Stimulated activated CD4-positive, alpha-beta T cell treated with anti-CD3 and anti-CD28 coated beads, Interleukin-2, amount 100 ng/mL, for 48 hours (primary cell): ENCODE data around the gene CREBL2.
"Not testable (repeated sequence)": the region's sequence is repeated elsewhere in the genome, so short reads cannot be mapped to it uniquely, and the experiment has no call there.

ENCODE experiments used
- DNase-seq, 2 donors: peaks; one replicate each; pipeline ENCODE4 v3.0.0-alpha.2; 2020

Gene CREBL2

DNA sequence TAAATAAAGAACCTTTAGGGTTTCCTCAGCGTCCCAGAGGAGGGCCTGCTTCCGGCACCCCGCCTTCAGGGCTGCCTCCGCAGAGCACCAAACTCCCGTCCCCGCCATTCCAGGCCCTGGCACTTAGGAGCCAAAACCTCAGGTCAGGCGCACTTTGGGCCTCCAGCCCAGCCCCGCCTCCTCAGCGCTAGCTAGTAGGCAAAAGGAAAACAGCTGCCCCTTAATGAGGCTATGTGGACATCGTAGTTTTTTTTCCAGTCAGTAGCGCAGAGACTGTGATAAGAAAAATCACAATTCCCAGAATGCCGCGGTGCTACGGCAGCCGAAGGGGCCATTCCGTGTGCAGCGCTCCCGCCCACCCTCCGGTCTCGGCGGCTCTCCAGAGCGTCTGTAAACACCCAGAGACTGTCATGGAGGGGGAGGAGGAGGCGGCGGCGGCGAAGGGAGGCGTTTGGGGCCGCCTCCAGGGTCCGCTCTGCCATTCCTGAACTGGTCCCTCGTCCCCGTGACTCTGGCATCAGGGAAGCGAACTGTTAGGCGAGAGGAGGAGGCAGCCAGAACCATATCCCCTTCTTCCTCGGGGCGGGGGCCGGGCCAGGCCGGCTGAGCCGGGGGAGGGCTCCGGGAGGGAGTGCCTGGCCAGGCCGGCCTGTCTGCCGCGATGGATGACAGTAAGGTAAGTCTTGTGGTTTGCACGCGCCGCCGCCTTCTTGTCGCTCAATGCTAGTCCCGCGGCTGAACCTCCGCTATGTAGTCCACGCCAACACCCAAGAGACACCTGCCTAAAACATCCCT, at the start of gene CREBL2:
Gene CREBL2, plus strand, starts transcription at position 365 of the 795 bp plus-strand sequence. Its CDS starts 297 bp downstream, at position 662.
- peak; percentile 78 to 79 for DNase-seq

- DNase-seq, result no peak
Measured at GRCh38 chr12:12562016-12562483, 49.6 kb upstream of the CREBL2 start.

DNA sequence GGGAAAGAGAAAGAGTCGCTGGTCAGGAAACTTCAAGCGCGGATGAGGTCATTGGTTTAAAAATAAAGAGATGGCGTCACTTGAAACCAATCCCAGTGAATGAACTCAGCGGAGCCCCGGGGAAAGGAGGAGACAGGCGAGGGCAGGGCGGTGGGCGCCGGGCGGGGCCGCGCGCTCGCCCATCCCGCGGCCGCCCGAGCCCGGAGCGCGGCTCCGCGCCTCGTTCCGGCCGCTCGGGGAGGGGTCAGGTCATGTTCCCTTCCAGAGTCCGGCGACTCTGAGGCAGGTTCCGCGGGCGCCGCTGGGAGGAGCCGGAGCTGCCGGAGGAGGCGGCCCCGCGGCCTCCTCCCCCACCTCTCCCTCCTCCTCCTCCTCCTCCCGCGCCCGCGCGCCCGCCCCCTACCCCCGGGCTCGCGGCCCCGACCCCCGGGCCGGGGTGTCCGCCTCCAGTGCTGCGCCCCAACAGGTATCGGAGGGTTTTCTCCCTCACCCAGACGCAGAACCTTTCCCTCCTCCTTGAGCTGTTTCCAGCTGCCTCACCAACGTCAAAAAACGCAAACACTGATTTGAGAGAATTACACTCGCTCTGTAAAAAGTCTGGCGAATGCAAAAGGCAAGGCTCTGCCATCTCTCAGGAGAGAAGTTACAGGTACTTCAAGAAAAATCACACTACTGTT, 49.0 kb upstream of the CREBL2 start, which contains the start of gene DUSP16:
Gene DUSP16, minus strand, starts transcription at position 279 of the 677 bp plus-strand sequence. CDS start 41,765 bp downstream, outside the sequence.
- peak; percentile 50 to 52 for DNase-seq

GRCh38 chr12:12563290-12563928, 48.3 kb upstream of the CREBL2 start:
- no peak for DNase-seq

DNA sequence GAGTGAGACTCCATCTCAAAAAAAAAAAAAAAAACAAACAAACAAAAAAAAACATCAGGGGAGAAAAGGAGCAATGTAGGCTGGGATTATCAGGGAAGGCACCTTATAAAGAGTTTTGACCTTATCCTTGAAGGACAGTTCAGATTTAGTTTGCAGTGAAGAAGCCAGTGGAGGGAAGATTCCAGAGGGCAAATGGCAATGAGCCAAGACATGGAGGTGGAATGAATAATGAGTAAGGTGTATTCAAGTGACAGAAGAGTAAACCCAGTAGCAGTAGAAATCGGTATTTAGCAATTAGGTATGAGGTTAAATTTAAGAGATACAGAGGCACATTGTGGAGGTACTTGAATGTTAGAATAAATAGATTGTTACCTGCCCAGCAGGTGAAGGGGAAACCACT, 46.8 kb upstream of the CREBL2 start:
- no peak for DNase-seq

GRCh38 chr12:12565971-12566370, 45.7 kb upstream of the CREBL2 start:
- not testable (repeated sequence) for DNase-seq

- no peak for DNase-seq
Measured at GRCh38 chr12:12572659-12573058, 39.0 kb upstream of the CREBL2 start.

DNA sequence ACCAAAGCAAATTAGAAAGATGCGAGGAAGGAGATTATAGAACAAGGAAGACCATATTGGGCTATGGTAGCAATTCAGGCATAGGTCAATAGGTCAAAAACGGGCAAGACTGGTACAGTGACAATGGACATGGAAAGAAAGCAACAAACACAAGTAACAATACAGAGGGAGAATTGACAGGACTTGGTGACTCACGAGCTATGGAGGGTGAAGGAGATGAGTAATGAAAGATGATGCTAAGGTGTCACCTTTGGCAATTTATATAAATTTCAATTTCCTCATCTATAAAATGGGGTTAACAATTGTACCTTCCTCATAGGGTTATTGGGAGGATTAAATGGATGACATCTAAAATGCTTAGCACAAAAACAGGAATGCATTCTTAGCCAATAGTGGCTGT, 33.9 kb upstream of the CREBL2 start:
- DNase-seq, result no peak

- DNase-seq, result not testable (repeated sequence)
Measured at GRCh38 chr12:12580716-12581115, 31.0 kb upstream of the CREBL2 start.

DNA sequence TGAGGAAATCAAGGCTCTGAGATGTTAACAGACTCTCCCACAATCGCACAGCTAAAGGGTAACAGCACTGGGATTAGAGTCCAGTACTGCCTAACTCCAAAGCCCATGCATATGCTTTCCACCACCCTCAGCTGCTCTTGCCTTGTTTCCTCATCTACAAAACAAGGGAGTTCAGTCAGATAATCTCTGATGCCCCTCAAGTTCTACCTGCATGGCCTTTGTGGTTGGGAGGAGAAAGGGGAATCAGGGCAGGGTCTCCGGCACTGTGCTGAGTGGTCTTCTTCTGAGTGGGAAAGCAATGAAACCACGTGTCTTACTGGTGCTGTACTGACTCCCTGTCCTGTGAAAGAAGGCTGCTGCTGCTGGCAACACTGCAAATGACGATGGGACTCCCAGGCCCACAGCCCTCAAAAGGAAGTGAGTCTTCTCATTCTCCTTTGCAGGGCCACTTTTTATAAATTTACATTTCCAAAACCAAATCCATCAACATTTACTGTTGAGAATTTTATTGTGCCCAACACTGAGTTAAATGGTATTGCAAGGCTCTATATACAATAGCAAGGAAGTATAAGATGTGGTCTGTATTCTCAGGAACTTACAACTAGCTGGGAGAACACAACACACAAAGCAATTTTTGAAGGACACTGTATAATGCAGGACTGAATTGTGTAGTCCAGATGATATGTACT, 29.3 kb upstream of the CREBL2 start:
- no peak for DNase-seq

- DNase-seq, result peak; percentile 40 to 46
Measured at GRCh38 chr12:12582895-12583303, 28.8 kb upstream of the CREBL2 start.

DNA sequence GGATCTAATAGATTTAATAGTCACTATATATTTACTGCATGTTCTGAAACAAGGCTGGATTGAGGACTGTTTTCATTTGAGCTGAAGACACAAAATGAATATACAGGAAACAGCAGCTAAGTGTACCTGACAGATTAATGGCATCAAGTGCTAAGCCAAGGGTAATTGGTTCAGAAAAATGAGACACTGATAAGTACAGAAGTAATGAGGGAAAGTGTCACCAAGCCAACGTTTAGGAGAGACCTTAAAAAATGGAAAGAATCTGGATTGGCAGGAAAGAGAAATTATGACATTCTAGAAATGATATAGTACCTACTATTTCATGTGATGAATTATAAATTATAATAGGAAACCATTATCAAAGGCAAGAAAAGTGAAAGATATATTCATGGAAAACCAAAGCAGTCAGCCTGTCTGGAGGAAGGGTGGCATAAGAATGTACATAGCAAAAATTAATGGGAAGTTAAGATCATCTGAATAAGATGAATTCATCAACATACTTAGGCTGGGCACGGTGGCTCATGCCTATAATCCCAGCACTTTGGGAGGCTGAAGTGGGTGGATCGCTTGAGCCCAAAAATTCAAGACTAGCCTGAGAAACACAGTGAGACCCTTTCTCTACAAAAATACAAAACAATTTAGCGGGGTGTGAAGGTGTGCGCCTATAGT, 28.0 kb upstream of the CREBL2 start:
- DNase-seq, result no peak

DNA sequence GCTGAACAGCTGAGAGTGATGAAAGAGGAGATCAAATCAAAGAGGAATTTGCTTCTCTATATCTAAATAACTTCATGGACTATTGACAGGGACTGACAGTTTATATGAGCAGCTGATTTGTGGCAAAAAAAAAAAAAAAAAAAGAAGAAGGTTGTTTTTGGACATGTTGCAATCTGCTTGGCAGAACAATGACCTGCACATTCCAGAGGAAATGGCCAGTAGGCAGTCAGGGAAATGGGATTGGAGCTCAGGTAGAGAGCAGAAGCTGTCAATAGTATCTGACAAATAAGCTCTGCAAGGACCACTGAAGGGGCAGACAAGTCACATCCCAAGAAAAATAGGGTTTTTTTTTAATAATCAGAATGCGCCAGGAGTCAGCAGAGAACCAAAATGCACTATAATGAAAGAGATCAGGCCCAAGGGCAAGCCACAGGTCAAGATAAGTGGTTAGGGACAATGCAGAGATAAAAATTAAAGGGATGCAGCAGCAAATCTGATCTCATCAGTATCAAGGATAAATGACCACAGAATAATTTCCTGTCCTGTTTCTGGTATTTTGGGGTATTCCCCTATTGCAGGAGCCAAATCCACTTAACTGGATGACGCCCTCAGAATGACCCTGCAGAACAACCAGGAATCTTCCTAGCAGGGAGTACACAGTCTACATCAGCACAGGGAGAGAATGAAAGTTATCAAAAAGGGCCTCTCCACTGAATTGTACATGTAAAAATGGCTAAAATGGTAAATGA, 26.4 kb upstream of the CREBL2 start:
- no peak for DNase-seq

GRCh38 chr12:12586879-12587675, 24.6 kb upstream of the CREBL2 start:
- DNase-seq, result no peak

GRCh38 chr12:12587878-12588277, 23.8 kb upstream of the CREBL2 start:
- no peak for DNase-seq

GRCh38 chr12:12588436-12588835, 23.2 kb upstream of the CREBL2 start:
- DNase-seq, result not testable (repeated sequence)

DNA sequence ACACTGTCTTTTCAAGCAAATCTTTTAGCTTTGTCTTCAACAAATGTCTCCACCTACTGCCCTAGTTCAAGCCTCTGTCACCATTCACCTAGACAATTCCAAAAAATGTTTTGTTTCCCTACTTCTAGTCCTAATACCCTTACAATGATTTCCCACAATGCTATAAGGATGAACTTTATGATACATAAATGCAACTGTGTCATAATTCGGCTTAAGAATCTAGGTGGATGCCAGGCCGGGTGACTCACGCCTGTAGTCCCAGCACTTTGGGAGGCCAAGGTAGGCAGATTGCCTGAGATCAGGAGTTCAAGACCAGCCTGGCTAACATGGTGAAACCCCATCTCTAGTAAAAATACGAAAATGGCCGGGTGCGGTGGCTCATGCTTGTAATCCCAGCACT, 20.7 kb upstream of the CREBL2 start:
- no peak for DNase-seq

- no peak for DNase-seq
Measured at GRCh38 chr12:12592930-12593329, 18.7 kb upstream of the CREBL2 start.

GRCh38 chr12:12595929-12596328, 15.7 kb upstream of the CREBL2 start:
- DNase-seq, result not testable (repeated sequence)

- not testable (repeated sequence) for DNase-seq
Measured at GRCh38 chr12:12596598-12596997, 15.1 kb upstream of the CREBL2 start.

DNA sequence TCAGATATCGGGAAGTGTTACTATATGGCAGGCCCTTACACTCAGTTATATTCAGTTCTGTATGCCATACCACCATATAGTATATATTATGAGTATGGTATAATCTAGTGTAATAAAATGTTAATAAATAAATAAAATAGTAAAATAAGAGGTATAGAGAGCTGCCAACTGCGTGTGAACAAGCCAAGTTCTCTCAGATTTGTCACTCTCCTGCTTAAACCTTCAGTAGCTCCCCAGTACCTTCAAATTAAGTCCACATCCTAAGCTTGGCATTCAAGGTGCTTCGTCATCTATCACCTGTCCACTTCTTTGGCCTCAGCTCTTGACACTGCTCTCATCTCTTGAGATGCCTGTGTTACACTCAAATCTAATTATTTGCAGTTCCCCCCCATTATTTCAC, 12.8 kb upstream of the CREBL2 start:
- DNase-seq, result no peak
